H7 (cell line): Measurements from ENCODE around the gene AP3B1. TPM values are rescaled to one million over a fixed set of nuclear protein-coding genes. Genes with fewer than 3 reads are reported as not detected.

Experiments
- DNase-seq: peaks from one replicate; pipeline ENCODE4 v3.0.0; 2012
- H3K27me3 ChIP-seq: 2 replicates; pipeline ENCODE4 v1.6.0; 2011; ENCODE audit warnings: mild to moderate bottlenecking, low read length; ENCODE audit not compliant: control insufficient read depth, insufficient read depth
- H3K36me3 ChIP-seq: replicated peaks from 2 replicates; pipeline ENCODE4 v1.5.1; 2011; ENCODE audit warnings: low read length; ENCODE audit not compliant: control insufficient read depth, insufficient read depth
- H3K4me3 ChIP-seq: 2 replicates; pipeline ENCODE4 v1.5.1; 2011; ENCODE audit warnings: low read depth, mild to moderate bottlenecking, control low read depth, low read length, moderate library complexity; ENCODE audit not compliant: insufficient read depth
- total RNA-seq: library from RNA; depleted of rRNA; stranded (reverse); fragments of >200 nt; shearing (Covaris generic); gene quantifications from 2 replicates; pipeline ENCODE4 v1.2.3, GENCODE V29; 2014

The AP3B1 gene
- total RNA-seq, 1 experiment from 2014 or later, result 40.1 TPM

DNA sequence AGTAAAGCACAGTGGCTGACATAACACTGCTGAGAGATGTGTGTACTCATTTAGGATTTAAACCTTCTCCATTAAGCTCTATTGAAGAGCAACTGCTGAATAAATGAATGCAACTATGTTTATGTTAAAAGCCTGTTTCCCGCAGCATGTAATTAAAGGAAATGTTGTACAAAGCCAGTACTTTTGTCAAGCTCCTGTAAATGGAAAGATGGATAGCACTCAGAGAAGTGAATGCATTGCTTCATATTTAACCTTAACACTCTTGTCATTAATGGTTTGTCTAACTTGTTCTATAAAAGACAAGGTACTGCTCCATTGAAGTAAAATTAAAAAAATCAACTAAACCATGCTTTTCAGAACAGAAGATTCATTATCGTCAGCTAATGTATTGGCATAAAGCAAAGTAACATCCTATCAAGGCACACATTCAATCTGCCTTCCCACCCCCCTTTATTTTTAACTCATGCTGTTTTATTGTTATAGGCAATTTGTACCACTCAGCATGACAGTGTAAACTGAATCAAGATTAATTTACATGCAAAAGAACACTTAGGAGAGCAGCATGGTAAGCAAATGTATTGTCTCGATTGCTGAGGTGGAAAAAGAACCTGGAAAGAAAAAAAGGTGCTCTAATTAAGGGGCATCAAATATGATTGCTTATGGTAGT is 277.5 kb downstream of the AP3B1 start:
- peaks cover 54% of the 10 kb centered on the region for H3K27me3 ChIP-seq
- no peaks in the 10 kb centered on the region for H3K36me3 ChIP-seq
- H3K4me3 ChIP-seq, result no peak overlapping the region
- DNase-seq, result peak; percentile 52

DNA sequence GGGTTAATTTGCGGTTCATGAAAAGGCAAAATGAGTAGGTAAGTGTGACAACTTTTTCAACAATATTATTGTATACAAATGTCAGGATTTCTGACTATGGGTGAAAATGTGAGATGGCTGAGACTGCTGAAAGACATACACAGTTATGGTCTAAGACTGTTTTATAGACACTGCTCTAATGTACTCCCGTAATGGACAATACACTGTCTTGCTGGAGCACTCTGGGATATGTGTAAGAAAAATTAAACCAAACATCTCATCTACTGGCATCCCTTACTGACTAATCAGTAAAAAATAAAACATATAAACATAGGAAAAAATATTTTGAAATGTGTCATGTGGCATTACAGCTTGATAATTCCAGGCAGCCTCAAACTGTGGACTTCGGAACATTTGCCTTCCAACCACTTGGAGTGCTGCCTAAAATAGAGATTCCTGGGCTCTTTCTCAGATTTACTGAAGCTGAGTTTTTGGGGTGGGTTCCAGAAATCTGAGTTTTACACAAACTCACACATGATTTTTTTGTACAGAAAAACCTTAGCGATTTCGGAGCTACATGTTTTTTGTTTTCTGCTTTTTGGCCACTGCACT is 284.5 kb downstream of the AP3B1 start:
- Histone ChIP-seq H3K4me3 (no peak overlapping the region), H3K36me3 (no peaks in the 10 kb centered on the region), H3K27me3 (peaks cover 6% of the 10 kb centered on the region)
- DNase-seq, result no peak

DNA sequence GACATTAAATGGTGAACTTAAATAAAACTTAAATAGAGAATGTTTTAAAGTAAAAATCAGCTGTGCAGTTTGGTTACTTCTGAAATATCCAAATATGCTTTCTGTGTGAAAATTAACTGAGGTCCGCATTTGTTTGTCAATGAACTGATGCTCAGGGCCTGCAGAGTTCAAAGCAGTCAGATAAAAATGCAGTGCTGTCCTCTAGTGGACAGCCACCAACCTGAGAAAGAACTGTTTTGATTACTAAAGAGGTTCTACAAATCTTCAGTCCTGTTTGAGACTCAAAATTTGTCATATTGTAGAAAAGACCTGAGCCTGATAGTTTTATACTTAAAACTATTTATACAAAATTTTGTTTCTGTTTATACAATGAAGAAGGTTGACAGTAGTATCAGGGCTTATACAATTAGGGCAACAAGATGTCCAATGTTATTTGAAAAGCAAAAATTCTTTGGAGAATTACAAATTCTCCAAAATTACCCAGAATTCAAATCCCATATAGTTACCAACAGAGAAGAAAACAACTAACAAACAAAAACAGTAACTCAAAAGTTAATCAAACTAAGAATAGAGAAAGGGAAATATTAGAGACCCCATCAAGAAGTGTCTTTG is 286.0 kb downstream of the AP3B1 start:
- no peak for DNase-seq
- Histone ChIP-seq H3K36me3 (no peaks in the 10 kb centered on the region), H3K27me3 (no peaks in the 10 kb centered on the region), H3K4me3 (no peak overlapping the region)

DNA sequence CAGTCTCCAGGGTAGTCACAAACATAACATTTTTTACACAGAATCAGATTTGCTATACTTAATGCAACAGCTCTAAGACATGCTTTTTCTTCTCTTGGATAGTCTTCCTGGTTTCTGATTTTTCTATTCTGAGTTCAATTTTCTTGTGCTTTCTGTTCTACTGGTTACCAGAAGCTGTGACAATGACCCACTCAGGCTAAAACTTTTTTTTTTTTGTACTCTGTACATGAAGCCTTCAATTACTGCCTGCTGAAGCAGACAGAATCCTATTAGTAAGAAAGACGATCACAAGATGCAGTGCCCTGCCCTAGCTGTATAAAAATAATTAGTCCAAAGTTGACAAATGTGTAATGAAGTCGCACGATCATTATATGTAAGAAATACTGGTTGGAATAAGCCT is 287.3 kb downstream of the AP3B1 start:
- Histone ChIP-seq H3K4me3 (no peak overlapping the region), H3K36me3 (no peaks in the 10 kb centered on the region), H3K27me3 (no peaks in the 10 kb centered on the region)
- no peak for DNase-seq

DNA sequence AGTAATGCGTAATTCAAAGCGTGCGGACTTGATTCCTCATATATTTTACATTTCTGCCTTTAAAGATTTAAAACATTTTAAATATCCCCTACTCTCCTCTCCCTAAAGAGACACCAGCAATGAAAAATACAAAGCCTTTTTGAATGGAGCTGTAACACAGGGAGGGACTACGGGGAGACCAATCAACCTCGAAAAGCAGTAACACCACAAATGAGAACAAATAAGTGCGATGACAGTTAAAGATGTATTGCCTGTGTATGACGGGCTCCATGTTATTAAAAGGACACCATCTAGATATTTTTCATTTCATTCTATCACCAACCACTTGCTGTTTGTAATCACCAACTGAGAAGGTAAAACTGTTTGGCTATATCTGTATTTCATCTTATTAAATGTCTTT is 288.0 kb downstream of the AP3B1 start:
- no peak overlapping the region for H3K4me3 ChIP-seq
- no peaks in the 10 kb centered on the region for H3K27me3 ChIP-seq
- H3K36me3 ChIP-seq, result no peaks in the 10 kb centered on the region
- no peak for DNase-seq

DNA sequence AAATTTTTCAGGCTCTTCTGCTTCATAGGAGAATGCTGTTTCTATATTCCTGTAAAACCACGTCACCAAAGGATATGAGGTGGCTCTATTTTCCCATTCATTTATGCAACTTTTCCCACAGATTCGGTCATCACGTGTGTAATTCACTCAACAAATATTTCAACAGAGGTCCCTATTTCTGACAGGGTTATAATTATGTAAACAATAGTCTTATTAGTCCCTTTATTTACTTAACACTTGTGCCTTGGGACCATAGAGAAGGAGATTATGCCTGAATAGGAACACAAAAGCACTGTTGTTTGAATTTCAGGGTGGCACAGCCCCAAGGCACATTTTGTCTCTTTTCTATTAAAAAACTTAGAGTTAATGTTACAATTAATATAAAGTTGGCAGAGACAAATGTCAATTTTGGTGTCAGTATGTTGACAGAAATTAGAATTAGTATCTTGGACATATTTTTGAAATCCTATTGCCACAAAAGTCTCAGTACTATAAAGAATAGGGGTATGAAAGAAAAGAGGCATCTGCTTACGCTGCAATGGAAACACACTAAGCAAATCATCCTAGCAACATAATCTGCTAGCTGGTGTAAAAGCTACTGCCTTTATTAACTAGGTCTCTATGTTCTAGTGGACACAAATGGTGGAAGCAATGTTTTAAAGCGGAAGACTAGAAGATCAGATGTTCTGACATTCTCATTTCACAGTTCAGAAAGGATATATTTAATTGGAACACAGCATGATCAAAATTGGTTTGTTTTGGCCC is 289.3 kb downstream of the AP3B1 start:
- H3K4me3 ChIP-seq, result no peak overlapping the region
- H3K36me3 ChIP-seq, result no peaks in the 10 kb centered on the region
- no peaks in the 10 kb centered on the region for H3K27me3 ChIP-seq
- no peak for DNase-seq

DNA sequence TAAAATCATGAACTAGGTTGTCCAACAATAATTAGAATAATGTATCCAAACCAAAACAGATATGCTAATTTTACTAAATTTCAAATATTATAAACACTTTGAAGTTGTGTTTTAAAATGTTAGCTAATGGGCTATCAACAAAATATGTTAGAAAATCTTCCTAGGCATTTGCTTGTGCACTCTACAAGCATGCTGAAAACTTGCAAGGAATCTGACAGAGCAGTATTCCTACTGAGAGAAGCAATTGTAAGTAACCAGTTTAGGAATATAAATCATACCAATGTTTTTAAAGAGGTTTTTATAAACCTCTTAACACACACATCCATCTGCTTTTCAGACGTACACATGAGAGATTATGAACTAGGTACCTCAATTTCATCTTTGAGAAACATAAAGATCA is 289.9 kb downstream of the AP3B1 start:
- DNase-seq, result no peak
- Histone ChIP-seq H3K36me3 (no peaks in the 10 kb centered on the region), H3K27me3 (no peaks in the 10 kb centered on the region), H3K4me3 (no peak overlapping the region)

DNA sequence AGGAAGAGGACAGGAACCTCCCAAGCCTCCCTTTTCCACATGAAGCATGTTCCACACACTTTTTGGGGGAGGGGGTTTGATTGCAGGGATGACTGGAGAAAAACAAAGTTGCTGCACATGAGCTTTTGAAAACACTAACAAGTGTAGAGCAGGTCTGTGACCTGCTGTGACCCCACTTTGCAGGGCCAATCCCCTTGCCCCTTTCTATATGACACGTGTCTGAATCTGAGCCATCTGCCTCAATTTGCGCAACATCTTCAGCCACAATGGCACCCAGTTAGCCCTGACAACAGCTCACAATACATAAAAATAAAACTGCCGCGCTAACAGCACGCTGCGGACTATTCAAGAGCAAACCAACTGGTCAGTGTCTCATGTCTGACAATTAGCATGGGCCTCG is 290.6 kb downstream of the AP3B1 start:
- H3K4me3 ChIP-seq, result no peak overlapping the region
- H3K36me3 ChIP-seq, result no peaks in the 10 kb centered on the region
- no peaks in the 10 kb centered on the region for H3K27me3 ChIP-seq
- no peak for DNase-seq

DNA sequence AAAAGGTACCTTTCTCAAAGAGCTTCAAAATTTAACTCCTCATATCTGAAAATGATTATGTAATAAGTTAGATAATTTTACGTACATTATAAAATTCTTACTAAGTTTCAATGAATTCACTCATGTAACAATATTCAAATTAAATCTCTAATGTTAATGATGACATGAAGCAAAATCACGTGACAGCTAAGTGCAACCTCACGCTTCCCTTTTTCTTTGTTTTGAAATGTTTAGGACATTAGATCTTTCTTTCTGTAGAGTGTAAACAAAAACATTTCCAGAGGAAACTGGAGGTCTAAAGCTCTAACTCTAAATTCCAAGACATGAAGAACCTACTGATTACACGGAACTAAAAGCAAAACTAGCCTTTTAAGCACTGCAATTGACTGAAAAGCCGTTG is 291.0 kb downstream of the AP3B1 start:
- no peak overlapping the region for H3K4me3 ChIP-seq
- DNase-seq, result no peak
- H3K36me3 ChIP-seq, result no peaks in the 10 kb centered on the region
- no peaks in the 10 kb centered on the region for H3K27me3 ChIP-seq

DNA sequence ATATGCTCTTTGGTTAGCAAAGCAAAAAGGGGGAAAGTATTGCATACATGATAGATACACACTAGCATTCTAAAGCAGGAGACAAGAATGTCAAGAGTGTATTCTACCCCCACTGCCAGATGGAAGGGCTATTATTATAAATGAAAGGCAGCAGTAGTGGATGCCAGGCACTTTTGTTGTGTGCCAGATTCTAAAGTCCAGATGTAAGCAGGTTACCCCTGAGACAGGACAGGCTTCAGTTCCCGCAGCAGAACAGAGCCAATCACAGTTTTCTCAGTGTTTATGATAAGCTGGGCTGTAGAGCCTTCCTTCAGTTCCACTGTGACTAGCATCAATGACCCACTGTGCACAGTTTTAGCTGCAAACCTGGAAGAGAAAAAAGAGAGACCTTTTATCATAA is 291.8 kb downstream of the AP3B1 start:
- Histone ChIP-seq H3K36me3 (no peaks in the 10 kb centered on the region), H3K4me3 (no peak overlapping the region), H3K27me3 (no peaks in the 10 kb centered on the region)
- no peak for DNase-seq

DNA sequence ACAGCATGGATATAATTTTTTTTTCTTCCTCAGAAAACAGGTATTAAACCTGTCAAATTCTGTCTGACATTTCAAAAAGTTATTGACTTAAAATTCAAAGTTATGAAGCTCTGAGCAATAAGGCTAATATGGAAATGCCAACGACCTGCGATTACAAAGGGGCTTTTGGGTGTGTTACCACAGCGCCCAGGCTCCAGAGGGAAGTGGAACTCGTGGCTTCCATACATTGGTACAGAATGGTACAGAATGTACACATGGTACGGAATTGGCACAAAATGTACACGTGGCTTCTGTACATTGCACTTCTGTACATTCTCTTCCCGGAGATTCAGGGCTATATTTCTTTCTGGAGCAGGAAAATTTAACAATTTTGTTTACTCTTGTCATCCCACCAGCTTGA is 293.3 kb downstream of the AP3B1 start:
- Histone ChIP-seq H3K4me3 (no peak overlapping the region), H3K36me3 (no peaks in the 10 kb centered on the region), H3K27me3 (no peaks in the 10 kb centered on the region)
- DNase-seq, result no peak

DNA sequence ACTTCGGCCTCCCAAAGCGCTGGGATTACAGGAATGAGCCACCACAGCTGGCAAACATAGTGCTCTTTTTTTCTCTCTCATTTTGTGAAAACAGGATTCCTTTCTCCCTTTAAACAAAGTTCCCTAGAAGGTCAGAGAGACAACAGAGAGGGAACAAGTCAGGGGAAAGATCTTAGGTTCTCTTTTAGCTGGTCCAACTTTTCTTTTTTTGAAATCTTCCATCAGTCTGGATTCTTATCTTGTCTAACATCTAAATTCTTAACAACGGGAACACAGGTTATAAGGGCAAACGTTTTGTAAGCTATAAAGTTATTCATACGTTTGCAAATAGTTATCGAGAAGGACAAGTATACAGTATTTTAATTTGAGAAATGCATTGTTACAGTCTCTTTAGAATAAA is 294.3 kb downstream of the AP3B1 start:
- peaks cover 3% of the 10 kb centered on the region for H3K27me3 ChIP-seq
- no peak for DNase-seq
- H3K4me3 ChIP-seq, result no peak overlapping the region
- H3K36me3 ChIP-seq, result no peaks in the 10 kb centered on the region

DNA sequence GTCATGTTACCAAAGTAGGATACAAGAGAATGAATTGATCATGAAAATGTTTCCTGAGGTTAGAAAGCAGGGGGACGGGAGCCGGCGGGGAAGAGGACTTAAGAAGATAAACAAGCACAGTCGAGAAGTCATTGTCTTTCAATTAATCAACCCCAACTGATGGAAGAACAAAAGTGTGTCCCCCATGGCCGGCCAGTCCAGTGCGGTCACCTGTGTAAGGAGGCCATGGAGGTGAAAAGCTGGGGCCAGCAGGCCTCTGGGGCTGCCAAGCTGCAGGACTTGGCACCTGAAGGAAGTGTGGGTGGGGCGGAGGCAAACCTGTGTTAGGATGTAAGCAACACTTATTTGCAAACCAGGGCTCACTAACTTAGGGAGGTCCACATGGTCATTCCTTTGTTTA is 295.1 kb downstream of the AP3B1 start:
- no peak for DNase-seq
- Histone ChIP-seq H3K27me3 (peaks cover 4% of the 10 kb centered on the region), H3K4me3 (no peak overlapping the region), H3K36me3 (no peaks in the 10 kb centered on the region)

DNA sequence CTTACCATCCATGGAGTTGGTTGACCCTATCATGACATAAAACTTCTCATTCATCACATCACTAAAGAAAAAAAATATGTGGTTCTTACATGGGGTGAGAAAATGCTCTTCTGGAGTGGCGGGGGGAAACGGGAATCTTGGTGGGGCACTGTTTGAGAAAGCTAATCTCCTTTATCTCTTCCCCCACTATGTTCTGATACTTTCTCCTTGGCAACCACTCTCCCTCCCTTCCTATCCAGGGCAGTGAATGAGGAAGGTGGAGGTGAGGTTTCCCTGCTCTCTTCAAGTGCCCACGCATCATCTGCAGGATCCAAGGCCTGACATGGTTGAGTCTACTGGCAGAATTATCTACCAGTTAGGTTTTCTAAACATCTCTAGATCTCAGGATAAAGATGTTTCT is 297.6 kb downstream of the AP3B1 start:
- Histone ChIP-seq H3K27me3 (peaks cover 6% of the 10 kb centered on the region), H3K4me3 (no peak overlapping the region), H3K36me3 (no peaks in the 10 kb centered on the region)
- no peak for DNase-seq
